Endothelial cell of umbilical vein (primary cell): ENCODE data around the gene UBR7. TPM values are rescaled to one million over a fixed set of nuclear protein-coding genes. Genes with fewer than 3 reads are reported as not detected.

ENCODE experiments used
- BruUV-seq: library from RNA; stranded (reverse); fragments of 400-500 nt; replicated peaks from 2 replicates; lab custom pipeline; 2021; lab: Mats Ljungman, UMichigan
- CTCF ChIA-PET: fragments of 300-600, 350-600 bp; sonication (Branson Sonifier 250); formaldehyde crosslinking; loops from one replicate; lab custom pipeline; 2021; ENCODE audit warnings: antibody characterized with exemption, inconsistent platforms; lab: Charles Lee
- POLR2A ChIA-PET: fragments of 300-600, 350-600 bp; sonication (Branson Sonifier 250); formaldehyde crosslinking; loops from one replicate; lab custom pipeline; 2021; ENCODE audit warnings: antibody characterized with exemption, inconsistent platforms; lab: Charles Lee
- DNase-seq: peaks from one replicate; pipeline ENCODE4 v3.0.0-alpha.2; 2011; ENCODE audit warnings: low read depth, low spot score
- FAIRE-seq: peaks from 2 replicates; lab custom pipeline; 2011; peaks lifted over from hg19 to GRCh38; lab: Jason Lieb, UNC
- H2AFZ ChIP-seq: 2 replicates; pipeline ENCODE4 v1.6.0; 2012; ENCODE audit warnings: low read depth, low read length, control low read depth, inconsistent platforms
- H3K27ac ChIP-seq: 2 replicates; pipeline ENCODE4 v1.5.1; 2011; ENCODE audit warnings: low read depth, mild to moderate bottlenecking, control low read depth, low read length, moderate library complexity; ENCODE audit not compliant: insufficient read depth
- H3K27me3 ChIP-seq, 2 experiments: 2 replicates each; pipeline versions ENCODE4 v1.6.0 to v1.6.1; 2011; ENCODE audit warnings: low read length in 2 of 2, mixed read lengths in 1 of 2; ENCODE audit not compliant: control insufficient read depth in 2 of 2, insufficient read depth in 2 of 2
- H3K36me3 ChIP-seq, 2 experiments: 2 replicates in 1 of 2; 3 replicates in 1 of 2; pipeline ENCODE4 v1.5.1; 2011; ENCODE audit warnings: low read length in 2 of 2, mild to moderate bottlenecking in 1 of 2, moderate library complexity in 1 of 2; ENCODE audit not compliant: control insufficient read depth in 2 of 2, insufficient read depth in 2 of 2; ENCODE audit errors: extremely low read depth in 1 of 2
- H3K4me1 ChIP-seq: 3 replicates; pipeline ENCODE4 v1.5.1; 2011; ENCODE audit warnings: mild to moderate bottlenecking, low read length; ENCODE audit not compliant: control insufficient read depth, insufficient read depth; ENCODE audit errors: extremely low read depth
- H3K4me2 ChIP-seq: 2 replicates; pipeline ENCODE4 v1.6.1; 2011; ENCODE audit warnings: low read length, control low read depth, mixed read lengths; ENCODE audit not compliant: insufficient read depth
- H3K4me3 ChIP-seq, 3 experiments: fragments of 200-600 bp in 1 of 3; sonication (generic), shearing (Covaris generic) in 1 of 3; replicated peaks in 1 of 3; 2 replicates each; pipeline ENCODE4 v1.5.1; 2011 to 2016; ENCODE audit warnings: control low read depth in 3 of 3, low read length in 3 of 3, mild to moderate bottlenecking in 2 of 3, inconsistent platforms in 1 of 3, low read depth in 1 of 3, moderate library complexity in 1 of 3; ENCODE audit not compliant: insufficient read depth in 1 of 3
- H3K79me2 ChIP-seq: 2 replicates; pipeline ENCODE4 v1.6.0; 2012; ENCODE audit warnings: low read length, inconsistent platforms; ENCODE audit not compliant: control insufficient read depth, insufficient read depth
- H3K9ac ChIP-seq: replicated peaks from 2 replicates; pipeline ENCODE3; 2011; ENCODE audit warnings: low read length, control low read depth; ENCODE audit not compliant: insufficient read depth; ENCODE audit errors: extremely low read depth
- H3K9me1 ChIP-seq: replicated peaks from 3 replicates; pipeline ENCODE4 v1.6.0; 2011; ENCODE audit warnings: mild to moderate bottlenecking, low read length; ENCODE audit not compliant: control insufficient read depth, insufficient read depth; ENCODE audit errors: extremely low read depth
- H3K9me3 ChIP-seq: replicated peaks from 2 replicates; pipeline ENCODE4 v1.5.1; 2012; ENCODE audit warnings: low read length, inconsistent platforms; ENCODE audit not compliant: control insufficient read depth, insufficient read depth
- H4K20me1 ChIP-seq: replicated peaks from 2 replicates; pipeline ENCODE3; 2011; ENCODE audit warnings: mild to moderate bottlenecking, low read length; ENCODE audit not compliant: control insufficient read depth, insufficient read depth; ENCODE audit errors: extremely low read depth
- CTCF ChIP-seq, 2 donors: IDR thresholded peaks; 1 replicate in 1 of 2; 2 replicates in 1 of 2; pipeline ENCODE4 v1.5.1; 2011; ENCODE audit warnings: low read length in 2 of 2, mild to moderate bottlenecking in 2 of 2, moderate library complexity in 2 of 2, control low read depth in 1 of 2, inconsistent platforms in 1 of 2, low read depth in 1 of 2; ENCODE audit not compliant: insufficient read depth in 1 of 2; ENCODE audit errors: extremely low read depth in 1 of 2
- EZH2 ChIP-seq: IDR thresholded peaks from 2 replicates; pipeline ENCODE4 v1.6.1; 2012; ENCODE audit warnings: borderline replicate concordance, low read depth, mild to moderate bottlenecking, moderate library complexity, low read length, inconsistent platforms; ENCODE audit not compliant: severe bottlenecking
- FOS ChIP-seq: IDR thresholded peaks from 2 replicates; pipeline ENCODE4 v1.6.1; 2011; ENCODE audit warnings: mild to moderate bottlenecking, low read length, moderate library complexity, borderline replicate concordance; ENCODE audit not compliant: insufficient read depth
- GATA2 ChIP-seq: IDR thresholded peaks from 2 replicates; pipeline ENCODE4 v1.7.0; 2011; ENCODE audit warnings: low read depth, mild to moderate bottlenecking, moderate library complexity, mixed read lengths, low read length; ENCODE audit not compliant: insufficient read length, insufficient read depth
- JUN ChIP-seq: IDR thresholded peaks from 2 replicates; pipeline ENCODE4 v1.6.1; 2011; ENCODE audit warnings: borderline replicate concordance, low read depth; ENCODE audit not compliant: insufficient read length, insufficient read depth
- MYC ChIP-seq: IDR thresholded peaks from one replicate; pipeline ENCODE4 v1.6.1; 2011; ENCODE audit warnings: mild to moderate bottlenecking, low read depth, low read length
- POLR2A ChIP-seq: IDR thresholded peaks from 2 replicates; pipeline ENCODE4 v1.6.1; 2012; ENCODE audit warnings: low read depth, mild to moderate bottlenecking, control low read depth, low read length
- POLR2AphosphoS5 ChIP-seq: IDR thresholded peaks from 2 replicates; pipeline ENCODE4 v1.6.1; 2012; ENCODE audit warnings: low read depth, mild to moderate bottlenecking, control low read depth, low read length, moderate library complexity; ENCODE audit not compliant: insufficient read depth
- dilution Hi-C: fragments of 300-500 bp; cut with MboI; formaldehyde crosslinking; loops from one replicate; pipeline ENCODE4 v1.15.0; 2019; ENCODE audit warnings: low sequenced_read_pairs; ENCODE audit not compliant: extremely low pct_ligation_motif_present
- intact Hi-C: fragments of 100-400 bp; cut with micrococcal nuclease; formaldehyde crosslinking; loops from one replicate; pipeline ENCODE4 v1.10.0; 2022
- polyA plus RNA-seq, 4 experiments: library from polyadenylated mRNA; depleted of rRNA in 3 of 4; stranded (reverse) in 3 of 4; unstranded in 1 of 4; fragments of >200 nt; gene quantifications; 2 replicates each; pipeline versions ENCODE4 v1.2.1 to v1.2.3, GENCODE V29; 2011 to 2012; ENCODE audit warnings: missing spikeins in 1 of 4
- total RNA-seq: library from RNA; stranded (reverse); gene quantifications from 2 replicates; pipeline ENCODE4 v1.2.3, GENCODE V29; 2021
- TF ChIP-seq, protein P1 (sequence below): IDR thresholded peaks from 2 replicates; pipeline ENCODE4 v1.6.1; 2011; ENCODE audit not compliant: insufficient read depth, insufficient read length

UBR7 gene
- total and polyA plus RNA-seq, 2 donors (not counting 3 experiments of a cell fraction or from before 2014, with no cell fraction given), result 16.8 to 24.1 TPM

DNA sequence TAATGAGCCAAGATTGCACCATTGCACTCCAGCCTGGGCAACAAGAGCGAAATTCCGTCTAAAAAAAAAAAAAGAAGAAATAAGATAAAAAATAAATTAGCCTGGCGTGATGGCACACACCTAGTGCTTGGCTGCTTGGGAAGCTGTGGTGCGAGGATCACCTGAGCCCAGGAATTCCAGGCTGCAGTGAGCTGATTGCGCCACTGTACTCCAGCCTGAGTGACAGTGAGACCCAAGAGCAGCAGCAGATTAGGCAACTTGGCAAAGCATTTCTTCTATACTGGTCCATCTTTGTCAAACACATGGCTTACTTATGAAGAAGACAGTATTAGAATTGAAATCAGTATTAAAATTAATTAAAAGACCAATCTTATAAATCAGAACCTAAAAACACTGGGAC, 6.5 kb upstream of the UBR7 start:
- Histone ChIP-seq H3K4me3 (no peak overlapping the region), H3K27ac (no peak overlapping the region), H2AFZ (no peak overlapping the region), H3K4me1 (peaks cover under 1% of the 10 kb centered on the region), H4K20me1 (no peaks in the 10 kb centered on the region), H3K4me2 (no peak overlapping the region), H3K27me3 (no peaks in the 10 kb centered on the region), H3K36me3 (no peaks in the 10 kb centered on the region), H3K9ac (no peak overlapping the region), H3K9me1 (no peaks in the 10 kb centered on the region), H3K9me3 (no peaks in the 10 kb centered on the region), H3K79me2 (peaks cover 10% of the 10 kb centered on the region)
- intact Hi-C loops (no loop called here), dilution Hi-C loops (no loop called here)
- DNase-seq (no peak), FAIRE-seq (no peak)
- ChIA-PET POLR2A (no interaction called here), CTCF (no interaction called here)
- TF ChIP-seq CTCF (IDR thresholded peaks at IDR 0.05; ENCODE audit: extremely low read depth in 1 of 2, insufficient read depth in 1 of 2, low read depth in 1 of 2, low read length in 2 of 2) (no peak), FOS (no peak), POLR2A (no peak), MYC (no peak)
- no TSS peak for BruUV-seq

DNA sequence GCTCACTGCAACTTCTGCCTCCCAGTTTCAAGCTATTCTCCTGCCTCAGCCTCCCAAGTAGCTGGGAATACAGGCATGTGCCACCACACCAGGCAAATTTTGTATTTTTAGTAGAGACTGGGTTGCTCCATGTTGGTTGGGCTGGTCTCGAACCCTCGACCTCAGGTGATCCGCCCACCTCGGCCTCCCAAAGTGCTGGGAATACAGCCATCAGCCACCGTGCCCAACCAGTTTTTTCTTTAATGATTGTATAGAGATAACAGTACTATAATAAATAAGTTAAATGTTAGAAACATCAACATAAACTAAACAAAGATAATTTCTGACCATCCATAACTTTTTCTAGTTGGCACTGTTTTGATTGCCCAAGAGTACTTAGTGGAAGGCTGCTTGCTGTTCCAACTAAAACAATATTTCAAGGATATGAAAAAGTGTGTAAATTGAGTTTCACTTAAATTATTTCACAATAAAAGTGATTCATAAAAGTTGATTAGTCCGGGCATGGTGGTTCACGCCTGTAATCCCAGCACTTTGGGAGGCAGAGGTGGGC, 5.8 kb upstream of the UBR7 start:
- no TSS peak for BruUV-seq
- Histone ChIP-seq H3K27me3 (no peaks in the 10 kb centered on the region), H3K9me1 (no peaks in the 10 kb centered on the region), H4K20me1 (no peaks in the 10 kb centered on the region), H2AFZ (no peak overlapping the region), H3K36me3 (no peaks in the 10 kb centered on the region), H3K9me3 (no peaks in the 10 kb centered on the region), H3K4me2 (no peak overlapping the region), H3K9ac (no peak overlapping the region), H3K79me2 (peaks cover 17% of the 10 kb centered on the region), H3K4me3 (no peak overlapping the region), H3K4me1 (peaks cover 7% of the 10 kb centered on the region), H3K27ac (no peak overlapping the region)
- ChIA-PET POLR2A (no interaction called here), CTCF (no interaction called here)
- no peak for TF ChIP-seq JUN
- TF ChIP-seq EZH2, result no peak
- TF ChIP-seq GATA2, result no peak
- TF ChIP-seq, protein P1, sequence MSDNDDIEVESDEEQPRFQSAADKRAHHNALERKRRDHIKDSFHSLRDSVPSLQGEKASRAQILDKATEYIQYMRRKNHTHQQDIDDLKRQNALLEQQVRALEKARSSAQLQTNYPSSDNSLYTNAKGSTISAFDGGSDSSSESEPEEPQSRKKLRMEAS, result no peak
- no peak for TF ChIP-seq POLR2AphosphoS5
- no peak for TF ChIP-seq CTCF (IDR thresholded peaks at IDR 0.05; ENCODE audit: extremely low read depth in 1 of 2, insufficient read depth in 1 of 2, low read depth in 1 of 2, low read length in 2 of 2)
- no peak for TF ChIP-seq POLR2A
- TF ChIP-seq MYC, result no peak
- dilution Hi-C loops, result no loop called here
- no peak for FAIRE-seq
- no peak for DNase-seq
- intact Hi-C loops, result no loop called here
